KG1 (cell line): ENCODE results near the gene IQGAP2.
"Not testable (repeated sequence)": the region's sequence is repeated elsewhere in the genome, so short reads cannot be mapped to it uniquely, and the experiment has no call there.

ENCODE experiments used
- DNase-seq: peaks from one replicate; lab custom pipeline; 2025; lab: John Stamatoyannopoulos, UW

The IQGAP2 gene

GRCh38 chr5:76571559-76571958, 168.5 kb downstream of the IQGAP2 start:
- DNase-seq = no peak

- no peak for DNase-seq
Observed at GRCh38 chr5:76576450-76576849, 173.4 kb downstream of the IQGAP2 start.

- no peak for DNase-seq
Observed at GRCh38 chr5:76576996-76577395, 173.9 kb downstream of the IQGAP2 start.

- no peak for DNase-seq
Observed at GRCh38 chr5:76579166-76579937, 176.3 kb downstream of the IQGAP2 start.

- DNase-seq = no peak
Observed at GRCh38 chr5:76580981-76581380, 177.9 kb downstream of the IQGAP2 start.

- DNase-seq = no peak
Observed at GRCh38 chr5:76582230-76583162, 179.4 kb downstream of the IQGAP2 start.

GRCh38 chr5:76583163-76584047, 180.3 kb downstream of the IQGAP2 start:
- DNase-seq = no peak

- DNase-seq = no peak
Observed at GRCh38 chr5:76585783-76586217, 182.7 kb downstream of the IQGAP2 start.

GRCh38 chr5:76586531-76586930, 183.4 kb downstream of the IQGAP2 start:
- DNase-seq = no peak

GRCh38 chr5:76590027-76590426, 186.9 kb downstream of the IQGAP2 start:
- DNase-seq = no peak

- no peak for DNase-seq
Observed at GRCh38 chr5:76591366-76591765, 188.3 kb downstream of the IQGAP2 start.

- no peak for DNase-seq
Observed at GRCh38 chr5:76592692-76593091, 189.6 kb downstream of the IQGAP2 start.

- no peak for DNase-seq
Observed at GRCh38 chr5:76594107-76594506, 191.0 kb downstream of the IQGAP2 start.

GRCh38 chr5:76595755-76596481, 192.8 kb downstream of the IQGAP2 start:
- no peak for DNase-seq

GRCh38 chr5:76598531-76598930, 195.4 kb downstream of the IQGAP2 start:
- DNase-seq = no peak

- DNase-seq = no peak
Observed at GRCh38 chr5:76600716-76601115, 197.6 kb downstream of the IQGAP2 start.

GRCh38 chr5:76601470-76601869, 198.4 kb downstream of the IQGAP2 start:
- DNase-seq = peak; percentile 77

GRCh38 chr5:76602094-76602726, 199.1 kb downstream of the IQGAP2 start:
- no peak for DNase-seq

GRCh38 chr5:76603991-76604390, 200.9 kb downstream of the IQGAP2 start:
- not testable (repeated sequence) for DNase-seq

- no peak for DNase-seq
Observed at GRCh38 chr5:76604838-76605237, 201.8 kb downstream of the IQGAP2 start.

GRCh38 chr5:76606701-76607100, 203.6 kb downstream of the IQGAP2 start:
- DNase-seq = no peak
